Measurements from ENCODE around the gene FAM72C.
"Not testable (repeated sequence)": the region's sequence is repeated elsewhere in the genome, so short reads cannot be mapped to it uniquely, and the experiment has no call there.

The FAM72C gene

GRCh38 chr1:143938922-143939321 lies 32.9 kb downstream of the FAM72C start:
- POLR2A ChIA-PET, CTCF ChIA-PET: not testable (repeated sequence)

DNA sequence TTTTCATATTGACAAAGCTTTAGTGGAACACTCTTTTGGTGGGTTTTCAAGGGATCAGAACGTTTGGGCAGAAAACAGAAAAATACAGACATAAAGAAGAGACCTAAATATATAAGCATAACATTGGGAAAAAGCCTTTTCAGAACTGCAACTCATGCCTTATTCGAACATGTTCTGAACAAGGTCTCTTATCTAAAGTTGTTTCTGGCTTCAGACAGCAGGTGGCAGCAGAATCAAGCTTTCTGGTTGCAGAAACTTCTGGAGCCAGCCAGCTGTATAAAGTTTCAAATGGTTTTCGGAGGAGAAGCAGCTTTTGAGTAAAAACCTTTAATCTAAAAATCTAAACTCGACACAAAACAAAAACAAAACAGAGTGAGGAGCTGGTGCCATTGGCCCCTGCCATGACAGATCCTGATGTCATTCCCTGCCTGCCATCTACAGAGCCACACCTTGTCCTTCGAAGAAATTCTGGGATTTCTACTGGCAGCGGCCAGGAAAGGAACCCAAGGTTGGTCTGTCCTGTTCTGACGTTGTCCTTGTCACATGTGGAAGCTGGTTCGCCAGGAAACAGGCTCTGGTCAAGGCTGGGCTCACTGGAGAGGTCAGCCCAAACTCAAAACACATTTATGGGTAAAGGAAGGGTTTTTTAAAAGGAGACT lies 35.2 kb downstream of the FAM72C start:
- POLR2A ChIA-PET; DNase-seq (ENCODE audit: extremely low spot score); CTCF ChIA-PET: not testable (repeated sequence)

More at GRCh38 chr1:143938922-143939321, 32.9 kb downstream of the FAM72C start:
- DNase-seq (ENCODE audit: extremely low spot score), result not testable (repeated sequence)

DNA sequence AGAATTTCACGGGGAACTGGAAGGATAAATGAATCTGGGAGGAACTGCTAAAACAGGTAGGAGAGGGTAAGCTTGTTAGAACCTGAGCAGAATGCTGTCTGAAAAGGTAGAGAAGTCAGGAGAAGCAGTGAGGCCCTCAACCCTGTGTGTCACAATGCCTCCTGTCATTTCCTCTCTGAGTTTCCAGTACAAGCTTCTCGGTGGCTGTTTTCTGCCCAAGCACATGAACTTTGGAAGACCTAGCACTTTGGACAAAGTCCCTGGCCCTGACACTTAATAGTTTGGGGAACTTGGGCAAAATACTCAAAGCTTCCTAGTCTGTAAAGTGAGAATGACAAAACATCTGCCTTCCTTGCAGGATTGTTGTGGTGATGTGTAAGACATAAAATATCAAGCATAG lies 52.7 kb downstream of the FAM72C start:
- DNase-seq (ENCODE audit: extremely low spot score); CTCF ChIA-PET; POLR2A ChIA-PET: not testable (repeated sequence)

- POLR2A ChIA-PET; CTCF ChIA-PET; DNase-seq (ENCODE audit: extremely low spot score): not testable (repeated sequence)
Measured at GRCh38 chr1:143918552-143918951, 53.2 kb downstream of the FAM72C start.

GRCh38 chr1:143913705-143914104 lies 58.1 kb downstream of the FAM72C start:
- CTCF ChIA-PET; DNase-seq (ENCODE audit: extremely low spot score); POLR2A ChIA-PET: not testable (repeated sequence)
